Measurements from ENCODE around the gene LAMC2.

GRCh38 chr1:183159960-183160359 is 26.1 kb upstream of the LAMC2 start:
- no peak for TF ChIP-seq RAD21 (IDR thresholded peaks at IDR 0.05 in 1 of 2, conservative IDR thresholded peaks at IDR 0.05 in 1 of 2; ENCODE audit: low read depth in 2 of 2, low read length in 2 of 2)
- no peak for TF ChIP-seq POLR2A (IDR thresholded peaks at IDR 0.05; ENCODE audit: control extremely low read depth in 1 of 2, low read depth in 2 of 2, low read length in 2 of 2)
- TF ChIP-seq JUND (IDR thresholded peaks at IDR 0.05; ENCODE audit: low read length), result no peak
- no peak for TF ChIP-seq CEBPB (IDR thresholded peaks at IDR 0.05; ENCODE audit: low read depth, low read length)
- no peak for TF ChIP-seq EP300 (IDR thresholded peaks at IDR 0.05; ENCODE audit: borderline replicate concordance in 1 of 2, low read depth in 2 of 2, low read length in 2 of 2)
- TF ChIP-seq SRF (IDR thresholded peaks at IDR 0.05; ENCODE audit: low read depth, low read length), result no peak
- no peak for TF ChIP-seq YY1 (IDR thresholded peaks at IDR 0.05; ENCODE audit: low read depth, low read length)
- TF ChIP-seq CTCF (IDR thresholded peaks at IDR 0.05; ENCODE audit: control extremely low read depth in 1 of 3, insufficient read depth in 1 of 3, low read depth in 1 of 3, low read length in 3 of 3), result no peak
- no peak for TF ChIP-seq E2F6 (IDR thresholded peaks at IDR 0.05)
- TF ChIP-seq SIN3A (conservative IDR thresholded peaks at IDR 0.05 in 1 of 2, IDR thresholded peaks at IDR 0.05 in 1 of 2; ENCODE audit: low read depth in 1 of 2, low read length in 2 of 2), result no peak
- TF ChIP-seq EZH2 (IDR thresholded peaks at IDR 0.05; ENCODE audit: low read depth, low read length, severe bottlenecking), result no peak
- TF ChIP-seq ATF3 (IDR thresholded peaks at IDR 0.05; ENCODE audit: insufficient read depth, low read depth, low read length), result no peak
